Muscle of leg (tissue), 11 donors: Measurements from ENCODE around the gene SCNN1B. TPM values are rescaled to one million over a fixed set of nuclear protein-coding genes. Genes with fewer than 3 reads are reported as not detected.
A peak's percentile ranks its signal among the peaks of the same experiment; 100 is the strongest.
"Not testable (repeated sequence)": the region's sequence is repeated elsewhere in the genome, so short reads cannot be mapped to it uniquely, and the experiment has no call there.

Source experiments
- DNase-seq: peaks from one replicate; pipeline ENCODE4 v3.0.0; 2013
- H3K27ac ChIP-seq: one replicate; pipeline ENCODE4 v1.5.1; 2013; ENCODE audit warnings: mild to moderate bottlenecking, low read length, control low read depth
- H3K27me3 ChIP-seq: one replicate; pipeline ENCODE4 v1.6.1; 2013; ENCODE audit warnings: low read length; ENCODE audit not compliant: control insufficient read depth, insufficient read depth
- H3K36me3 ChIP-seq: one replicate; pipeline ENCODE4 v1.6.1; 2013; ENCODE audit warnings: low read length; ENCODE audit not compliant: control insufficient read depth, insufficient read depth
- H3K4me1 ChIP-seq: one replicate; pipeline ENCODE4 v1.6.1; 2013; ENCODE audit warnings: low read length; ENCODE audit not compliant: control insufficient read depth, insufficient read depth
- H3K4me3 ChIP-seq: one replicate; pipeline ENCODE4 v1.5.1; 2013; ENCODE audit warnings: low read length, control low read depth
- H3K9me3 ChIP-seq: replicated peaks from 2 replicates; pipeline ENCODE4 v1.6.1; 2013; ENCODE audit warnings: low read depth, low read length; ENCODE audit not compliant: control insufficient read depth
- WGBS: methylation state at CpG from one replicate; pipeline ENCODE4 v1.1.5; 2013; ENCODE audit warnings: missing lambda C conversion rate; ENCODE audit not compliant: insufficient coverage; 5-methylcytosine and 5-hydroxymethylcytosine counted together
- polyA plus RNA-seq, 8 donors: library from polyadenylated mRNA; unstranded; fragments of 120-200 nt; gene quantifications; one replicate each; pipeline versions ENCODE4 v1.2.1 to v1.2.3, GENCODE V29; 2013; ENCODE audit warnings: inconsistent platforms in 1 of 8, low replicate concordance in 1 of 8; ENCODE audit not compliant: insufficient read length in 8 of 8, insufficient read depth in 1 of 8
- total RNA-seq: library from RNA; stranded (reverse); fragments of 120-200 nt; gene quantifications from one replicate; pipeline ENCODE4 v1.2.4, GENCODE V29; 2013

SCNN1B gene
- total and polyA plus RNA-seq, 9 donors = 0.04 to 0.68 (median 0.16) TPM; not detected in 3

- 65% methylated on average over 3 of the region's 7 CpGs for WGBS
- peaks cover 49% of the 10 kb centered on the region for H3K36me3 ChIP-seq
- peak overlapping the region; percentile 63 for H3K27ac ChIP-seq
- DNase-seq = peak; percentile 58
- H3K27me3 ChIP-seq, H3K9me3 ChIP-seq, H3K4me3 ChIP-seq: not testable (repeated sequence)
- peaks cover 44% of the 10 kb centered on the region for H3K4me1 ChIP-seq
Measured at GRCh38 chr16:23400447-23400846, 98.3 kb downstream of the SCNN1B start.

- no peak for DNase-seq
- H3K36me3 ChIP-seq = peaks cover 46% of the 10 kb centered on the region
- H3K4me3 ChIP-seq = no peak overlapping the region
- H3K27me3 ChIP-seq = no peaks in the 10 kb centered on the region
- no peaks in the 10 kb centered on the region for H3K9me3 ChIP-seq
- 100% methylated on average over 1 of the region's 8 CpGs for WGBS
- no peak overlapping the region for H3K27ac ChIP-seq
- peaks cover 44% of the 10 kb centered on the region for H3K4me1 ChIP-seq
Measured at GRCh38 chr16:23401139-23401538, 99.0 kb downstream of the SCNN1B start.

GRCh38 chr16:23402100-23402499, 100.0 kb downstream of the SCNN1B start:
- DNase-seq = no peak
- H3K36me3 ChIP-seq = peaks cover 45% of the 10 kb centered on the region
- WGBS = no CpG with 5 or more reads among the region's 2 CpGs
- no peaks in the 10 kb centered on the region for H3K9me3 ChIP-seq
- no peak overlapping the region for H3K27ac ChIP-seq
- H3K4me1 ChIP-seq = peaks cover 50% of the 10 kb centered on the region
- H3K27me3 ChIP-seq = no peaks in the 10 kb centered on the region
- no peak overlapping the region for H3K4me3 ChIP-seq

GRCh38 chr16:23403547-23403946, 101.4 kb downstream of the SCNN1B start:
- H3K27ac ChIP-seq = peak overlapping the region; percentile 65
- H3K4me1 ChIP-seq = peaks cover 47% of the 10 kb centered on the region
- peaks cover 42% of the 10 kb centered on the region for H3K36me3 ChIP-seq
- 56% methylated on average over 9 of the region's 11 CpGs for WGBS
- DNase-seq = peak; percentile 58
- H3K9me3 ChIP-seq = no peaks in the 10 kb centered on the region
- H3K4me3 ChIP-seq = no peak overlapping the region
- H3K27me3 ChIP-seq = no peaks in the 10 kb centered on the region

GRCh38 chr16:23406024-23406423, 103.9 kb downstream of the SCNN1B start:
- Histone ChIP-seq H3K9me3 (no peaks in the 10 kb centered on the region), H3K27me3 (no peaks in the 10 kb centered on the region), H3K4me3 (no peak overlapping the region), H3K4me1 (peaks cover 36% of the 10 kb centered on the region), H3K27ac (no peak overlapping the region), H3K36me3 (peaks cover 50% of the 10 kb centered on the region)
- no peak for DNase-seq
- WGBS = 67% methylated on average over 1 of the region's 2 CpGs

GRCh38 chr16:23406546-23407240, 104.6 kb downstream of the SCNN1B start:
- peaks cover 36% of the 10 kb centered on the region for H3K4me1 ChIP-seq
- WGBS = 92% methylated on average over 1 of the region's 6 CpGs
- H3K9me3 ChIP-seq = no peaks in the 10 kb centered on the region
- no peaks in the 10 kb centered on the region for H3K27me3 ChIP-seq
- no peak for DNase-seq
- no peak overlapping the region for H3K4me3 ChIP-seq
- no peak overlapping the region for H3K27ac ChIP-seq
- H3K36me3 ChIP-seq = peaks cover 50% of the 10 kb centered on the region

- Histone ChIP-seq H3K9me3 (no peaks in the 10 kb centered on the region), H3K36me3 (peaks cover 54% of the 10 kb centered on the region), H3K4me1 (peaks cover 36% of the 10 kb centered on the region), H3K27ac (peak overlapping the region; percentile 39), H3K27me3 (no peaks in the 10 kb centered on the region), H3K4me3 (no peak overlapping the region)
- 71% methylated on average over 4 of the region's 9 CpGs for WGBS
- DNase-seq = no peak
Measured at GRCh38 chr16:23407436-23408127, 105.5 kb downstream of the SCNN1B start.

GRCh38 chr16:23408242-23408822, 106.2 kb downstream of the SCNN1B start:
- WGBS = no CpG with 5 or more reads among the region's 21 CpGs
- Histone ChIP-seq H3K9me3 (no peaks in the 10 kb centered on the region), H3K36me3 (peaks cover 58% of the 10 kb centered on the region), H3K27ac (peak overlapping the region; percentile 53), H3K4me1 (peaks cover 33% of the 10 kb centered on the region), H3K4me3 (no peak overlapping the region), H3K27me3 (no peaks in the 10 kb centered on the region)
- peak; percentile 63 for DNase-seq

- peaks cover 27% of the 10 kb centered on the region for H3K4me1 ChIP-seq
- H3K9me3 ChIP-seq = no peaks in the 10 kb centered on the region
- no peaks in the 10 kb centered on the region for H3K27me3 ChIP-seq
- no peak overlapping the region for H3K4me3 ChIP-seq
- H3K36me3 ChIP-seq = peaks cover 56% of the 10 kb centered on the region
- 50% methylated on average over 2 of the region's 7 CpGs for WGBS
- H3K27ac ChIP-seq = peak overlapping the region; percentile 53
- peak; percentile 95 for DNase-seq
Measured at GRCh38 chr16:23408823-23409298, 106.8 kb downstream of the SCNN1B start.

GRCh38 chr16:23409522-23409921, 107.4 kb downstream of the SCNN1B start:
- Histone ChIP-seq H3K4me3 (no peak overlapping the region), H3K27ac (no peak overlapping the region), H3K27me3 (no peaks in the 10 kb centered on the region), H3K4me1 (peaks cover 23% of the 10 kb centered on the region), H3K36me3 (peaks cover 60% of the 10 kb centered on the region), H3K9me3 (no peaks in the 10 kb centered on the region)
- DNase-seq = no peak
- WGBS = 78% methylated on average over 2 of the region's 2 CpGs
